HG03196 (cell line): ENCODE data around the gene LUM.

Experiments used
- ATAC-seq: cut with Tn5 transposase; IDR thresholded peaks from one replicate; pipeline ENCODE4 v1.9.1; 2021; ENCODE audit not compliant: unreplicated experiment

Gene LUM, protein sequence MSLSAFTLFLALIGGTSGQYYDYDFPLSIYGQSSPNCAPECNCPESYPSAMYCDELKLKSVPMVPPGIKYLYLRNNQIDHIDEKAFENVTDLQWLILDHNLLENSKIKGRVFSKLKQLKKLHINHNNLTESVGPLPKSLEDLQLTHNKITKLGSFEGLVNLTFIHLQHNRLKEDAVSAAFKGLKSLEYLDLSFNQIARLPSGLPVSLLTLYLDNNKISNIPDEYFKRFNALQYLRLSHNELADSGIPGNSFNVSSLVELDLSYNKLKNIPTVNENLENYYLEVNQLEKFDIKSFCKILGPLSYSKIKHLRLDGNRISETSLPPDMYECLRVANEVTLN

DNA sequence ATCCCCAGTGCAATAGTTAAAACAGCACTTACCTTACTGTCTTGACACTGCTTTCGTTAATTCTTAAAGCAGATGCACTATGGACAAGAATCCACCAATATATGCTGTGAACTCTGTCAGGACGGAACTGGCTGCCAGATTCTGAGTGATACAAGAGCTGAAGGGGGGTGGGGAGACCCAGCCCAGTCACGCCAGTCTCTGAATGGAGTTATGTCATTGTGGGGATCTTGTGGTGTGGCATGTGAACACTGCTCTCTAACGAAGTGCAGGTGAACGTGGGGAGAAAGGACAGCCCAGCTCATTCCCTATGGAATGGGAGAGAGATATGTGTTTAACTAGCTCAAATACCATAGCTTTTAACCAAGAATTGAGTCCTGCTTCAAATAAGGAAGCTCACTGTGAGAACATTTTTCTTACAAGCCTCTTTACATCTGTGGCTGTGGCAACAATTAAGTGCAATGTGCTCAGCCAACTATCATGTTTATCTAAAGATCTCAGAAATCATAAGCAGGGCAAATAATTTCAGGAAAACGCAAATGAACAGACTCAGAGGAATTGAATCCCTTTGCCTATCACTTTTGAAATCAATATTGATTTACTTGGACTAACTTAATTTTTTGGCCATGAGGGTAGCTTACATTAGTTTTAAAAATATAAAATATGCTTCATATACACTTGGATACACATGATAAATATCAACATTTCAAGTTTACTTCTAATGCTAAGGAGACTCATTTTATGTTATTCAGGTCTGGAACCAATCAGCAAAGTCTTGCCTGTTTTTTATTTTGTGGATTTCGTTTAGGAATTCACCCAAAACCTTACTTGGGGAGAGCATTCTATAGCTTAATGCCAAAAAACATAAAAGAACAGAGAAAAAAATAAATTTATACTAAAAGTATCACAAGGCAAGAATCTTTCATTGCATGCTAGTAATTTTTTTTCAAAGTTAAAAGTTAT, at the start of gene LUM:
Gene LUM (minus strand): TSS at position 129 of the 960 bp plus-strand sequence. CDS start 2,515 bp downstream, outside the sequence.
- no peak for ATAC-seq

DNA sequence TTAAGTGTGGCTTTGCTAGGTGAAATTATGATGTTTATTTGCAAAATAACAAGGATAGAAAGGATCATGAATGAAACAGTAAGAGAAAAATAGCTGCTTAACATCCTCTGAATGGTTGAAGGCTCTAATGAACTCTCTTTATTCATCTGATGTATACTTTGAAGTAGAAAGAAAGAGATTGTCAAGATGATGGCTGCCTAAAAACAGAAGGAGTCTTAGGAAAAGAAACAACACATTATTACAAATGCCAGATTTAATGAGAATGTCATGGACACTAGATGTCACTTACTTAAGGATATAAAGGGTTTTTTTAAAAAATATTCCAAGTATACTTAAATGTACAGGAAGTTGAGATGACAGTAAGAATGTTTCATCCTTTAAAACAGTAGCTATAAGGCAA, 49.7 kb upstream of the LUM start:
- no peak for ATAC-seq

DNA sequence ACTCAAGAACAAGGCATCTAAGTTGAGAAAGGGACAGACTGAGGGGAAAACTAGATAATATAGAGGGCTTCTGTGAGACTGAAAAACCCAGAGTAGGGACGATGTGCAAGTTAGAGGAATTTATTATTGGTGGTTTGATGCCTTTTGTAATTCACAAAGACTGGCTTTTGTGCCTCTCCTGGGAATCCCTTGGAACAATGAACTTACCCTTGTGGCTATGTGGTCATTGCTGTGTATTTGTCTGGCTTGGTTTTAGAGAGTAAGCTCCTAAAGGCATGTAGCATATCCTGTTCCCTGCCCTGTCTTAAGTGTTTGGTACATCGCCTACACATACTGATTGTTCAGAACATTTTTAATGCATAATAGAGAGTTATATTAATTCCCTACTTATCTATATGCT, 44.7 kb upstream of the LUM start:
- ATAC-seq, result no peak

DNA sequence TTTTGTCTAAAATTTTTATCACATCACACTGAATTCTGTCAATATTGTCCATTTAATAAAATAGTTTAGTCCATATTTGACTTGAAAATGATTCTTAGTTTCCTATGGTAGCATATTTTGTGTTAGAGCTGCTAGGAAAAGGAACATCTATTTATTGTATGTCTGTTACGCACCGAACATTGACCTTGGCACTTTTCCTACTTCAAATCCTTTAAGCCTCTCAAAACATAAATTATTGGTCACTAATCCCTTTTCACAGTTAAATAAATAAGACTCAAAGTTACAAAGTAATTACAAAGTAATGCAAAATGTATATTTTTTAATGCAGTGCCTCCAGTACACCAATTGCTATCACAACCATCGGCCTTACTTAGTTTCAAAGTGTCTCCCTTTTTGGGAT, 42.8 kb upstream of the LUM start:
- ATAC-seq, result no peak

DNA sequence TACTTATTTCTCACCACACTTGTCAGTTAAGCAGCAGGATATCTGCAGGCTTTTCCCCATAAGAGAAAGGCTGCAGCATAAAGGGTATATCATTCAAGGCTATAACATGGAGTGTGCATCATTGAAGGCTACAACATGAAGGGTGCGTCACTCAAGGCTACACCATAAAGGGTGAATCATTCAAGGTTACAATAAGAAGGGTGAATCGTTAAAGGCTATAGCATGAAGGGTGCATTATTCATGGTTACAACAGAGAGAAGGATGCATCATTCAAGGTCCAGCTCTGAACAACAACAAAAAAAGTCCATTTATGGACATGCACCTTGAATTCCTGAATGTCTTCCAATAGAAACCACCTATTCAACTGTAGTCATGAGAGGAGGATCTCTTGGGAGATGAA, 32.8 kb upstream of the LUM start:
- ATAC-seq, result no peak

DNA sequence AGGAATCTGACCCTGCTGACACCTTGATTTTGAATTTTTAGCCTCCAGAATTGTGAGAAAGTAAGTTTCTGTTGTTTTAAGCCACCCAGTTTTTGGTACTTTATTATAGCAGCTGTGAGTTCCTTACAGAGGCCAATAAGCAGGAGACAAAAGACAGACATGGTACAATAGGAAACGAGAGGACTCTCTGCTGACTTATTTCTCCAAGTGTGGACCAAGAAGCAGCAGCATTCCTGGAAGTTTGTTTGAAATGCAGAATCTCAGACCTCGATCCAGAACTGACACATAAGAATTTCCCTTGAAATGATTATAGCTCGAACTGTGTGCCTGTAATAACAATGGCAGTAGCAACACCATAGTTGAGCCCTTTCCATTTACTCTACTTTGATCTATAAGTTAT, 31.9 kb upstream of the LUM start:
- no peak for ATAC-seq

DNA sequence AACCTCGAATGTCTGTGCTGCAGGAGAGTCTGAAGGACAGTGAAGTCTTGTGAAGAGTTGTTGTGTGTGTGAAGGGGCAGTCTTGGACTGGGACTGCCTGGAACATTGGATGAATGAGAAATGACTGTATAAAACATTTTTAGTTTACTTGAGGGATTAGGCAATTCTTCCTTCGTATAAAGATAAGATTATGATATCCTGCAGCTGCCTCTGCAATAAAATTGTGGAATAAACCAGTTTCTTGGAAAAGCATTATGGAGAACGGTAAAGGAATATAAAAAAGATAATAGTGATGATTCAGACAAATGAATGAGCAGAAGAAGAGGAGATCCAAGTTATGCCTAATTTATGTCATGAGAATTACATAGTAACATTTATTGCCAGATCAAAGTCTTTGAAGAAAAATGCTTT, 30.9 kb upstream of the LUM start:
- no peak for ATAC-seq

DNA sequence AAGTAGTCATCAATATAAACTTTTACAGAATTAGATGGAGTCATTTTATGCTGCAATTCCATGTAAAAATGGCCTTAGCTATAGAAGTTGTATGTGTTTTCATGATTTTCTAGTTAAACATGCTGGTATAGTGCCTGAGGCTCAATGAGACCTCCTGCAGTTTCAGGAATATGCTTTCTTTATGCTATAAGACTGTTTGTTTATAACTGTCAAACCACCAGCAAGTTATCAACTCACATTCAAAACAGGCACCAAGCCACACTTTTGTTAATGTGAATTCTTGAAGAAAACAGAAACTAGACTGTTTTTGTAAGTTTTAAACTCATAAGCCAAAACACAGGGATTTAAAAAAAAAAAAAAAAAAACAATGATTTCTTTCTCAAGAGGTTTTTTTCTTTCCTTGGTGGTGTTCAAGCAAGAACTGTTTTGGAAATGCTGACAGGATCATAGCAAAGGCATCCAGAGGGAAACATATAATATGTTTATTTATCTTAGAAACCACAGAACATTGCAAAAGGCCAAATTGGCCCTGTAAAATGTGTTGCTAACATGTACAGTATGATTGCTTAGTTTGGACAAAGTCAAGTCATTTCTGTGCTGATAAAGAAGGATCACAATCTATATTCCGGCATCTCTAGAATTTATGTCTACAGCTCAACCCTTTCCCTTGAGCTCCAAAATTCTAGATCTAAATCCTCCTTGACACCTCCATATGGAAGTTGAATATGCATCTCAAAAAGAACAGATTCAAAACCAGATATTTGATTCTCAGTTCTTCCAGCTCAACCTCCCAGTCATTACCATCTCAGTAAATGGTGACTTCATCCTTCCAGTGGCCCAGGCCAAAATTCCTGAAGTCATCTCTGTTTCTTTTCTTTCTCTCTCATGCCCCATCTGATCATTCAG, 29.0 kb upstream of the LUM start:
- no peak for ATAC-seq

DNA sequence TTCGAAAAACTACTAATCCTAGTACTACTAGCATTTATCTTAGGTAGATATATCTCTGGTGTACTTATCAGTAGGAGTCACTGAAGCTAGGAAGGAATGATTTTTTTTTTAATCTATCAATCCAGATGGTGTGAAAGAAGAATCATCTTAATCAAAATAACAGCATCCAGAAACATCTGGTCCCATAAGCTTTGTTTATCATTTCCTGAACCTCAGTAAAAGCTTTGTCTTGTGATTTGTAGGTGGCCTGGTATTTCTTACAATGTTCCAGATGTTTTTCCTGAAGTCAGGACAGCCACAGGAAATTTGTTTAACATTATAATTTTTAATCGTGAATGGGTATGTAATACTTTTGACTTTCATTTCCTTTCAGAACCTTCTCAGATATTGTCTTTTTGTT, 28.0 kb upstream of the LUM start:
- no peak for ATAC-seq

DNA sequence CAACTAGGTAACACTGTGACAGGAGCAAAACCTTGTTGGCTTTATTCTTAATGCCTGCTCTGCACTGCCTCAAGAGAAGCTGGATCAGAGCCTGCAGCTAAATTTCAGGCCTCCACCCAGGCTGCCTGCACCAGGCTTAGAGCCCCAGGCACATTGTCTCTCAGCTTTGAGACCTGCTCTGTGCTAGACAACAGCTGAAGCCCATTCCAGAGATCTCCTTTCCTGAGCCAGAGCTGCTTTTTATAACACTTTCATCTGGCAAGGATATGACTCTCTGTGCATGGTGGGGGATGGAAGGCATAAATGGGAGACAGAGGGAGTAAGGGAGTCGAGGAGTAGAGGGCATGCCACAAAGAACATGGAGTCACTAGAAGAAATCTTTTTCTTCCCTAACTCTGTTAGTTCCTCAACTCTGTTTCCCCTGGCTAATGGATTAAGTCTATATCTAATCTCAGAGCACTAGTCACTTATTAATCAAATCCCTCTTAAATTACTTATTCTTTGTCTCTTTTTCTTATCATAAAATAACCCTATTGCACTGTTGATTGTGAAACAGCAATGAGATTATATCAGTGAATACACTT, 27.1 kb upstream of the LUM start:
- no peak for ATAC-seq

DNA sequence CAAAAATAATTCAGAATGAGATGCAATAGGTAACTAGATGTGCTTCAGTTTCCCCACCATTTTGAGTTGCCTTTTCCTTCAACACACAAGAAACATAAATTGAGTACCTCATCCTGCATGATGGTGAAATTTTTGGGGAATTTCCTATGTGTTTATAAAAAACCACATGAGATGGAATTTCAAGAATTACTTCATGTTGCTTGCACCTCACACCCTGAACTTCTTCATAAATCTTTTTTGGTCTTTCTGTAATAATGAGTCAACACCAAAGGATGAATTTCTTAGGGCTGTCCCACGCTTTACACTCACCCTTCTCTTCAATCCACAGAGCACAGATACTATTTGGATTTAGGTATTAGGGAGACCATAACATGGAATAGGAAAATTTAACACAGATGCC, 22.6 kb upstream of the LUM start:
- ATAC-seq, result no peak

DNA sequence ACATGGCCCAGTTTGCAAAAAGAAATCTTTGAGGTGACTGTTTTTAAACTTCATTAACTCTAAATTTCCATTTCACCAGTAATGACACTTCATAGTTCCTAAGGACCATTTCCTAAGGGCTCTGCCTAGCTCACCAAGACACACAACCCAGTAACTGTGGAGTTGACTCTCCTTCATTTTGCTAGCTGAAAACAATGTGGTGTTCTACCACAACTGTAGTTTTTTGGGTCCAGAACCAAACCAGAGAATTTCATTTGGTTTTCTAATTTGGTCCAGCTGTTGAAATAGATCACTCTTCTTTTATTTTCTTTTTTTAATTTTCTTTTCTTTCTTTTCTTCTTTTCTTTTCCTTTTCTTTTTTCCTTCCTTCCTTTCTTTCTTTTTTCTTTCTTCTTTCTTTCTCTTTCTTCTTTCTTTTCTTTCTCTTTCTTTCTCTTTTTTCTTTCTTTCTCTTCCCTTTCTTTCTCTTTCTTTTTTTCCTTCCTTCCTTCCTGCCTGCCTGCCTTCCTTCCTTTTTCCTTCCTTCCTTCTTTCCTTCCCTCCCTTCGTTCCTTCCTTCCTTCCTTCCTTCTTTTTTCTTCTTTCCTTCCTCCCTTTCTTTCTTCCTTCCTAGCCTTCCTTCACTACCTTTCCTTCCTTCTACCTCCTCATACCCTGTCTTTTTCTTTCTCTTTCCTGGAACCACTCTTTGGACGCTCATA, 18.5 kb upstream of the LUM start:
- no peak for ATAC-seq

DNA sequence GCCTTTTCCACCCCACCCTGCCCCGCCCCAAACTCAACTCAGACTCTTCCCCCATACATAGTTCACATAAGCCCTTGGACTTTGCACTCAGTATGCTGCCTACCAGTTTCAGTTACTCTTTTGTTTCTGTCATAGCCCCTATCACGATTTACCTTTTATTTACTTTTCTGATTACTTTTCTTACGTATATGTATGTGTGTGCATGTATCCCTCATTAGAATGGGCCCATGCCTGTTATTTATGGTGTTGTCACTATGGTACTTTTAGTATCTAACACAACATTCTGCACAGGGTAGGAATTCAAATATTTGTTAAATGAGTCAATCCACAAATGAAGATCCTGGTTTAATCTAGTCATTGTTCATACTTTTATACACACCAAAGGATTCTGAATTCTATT, 16.5 kb upstream of the LUM start:
- ATAC-seq, result no peak

DNA sequence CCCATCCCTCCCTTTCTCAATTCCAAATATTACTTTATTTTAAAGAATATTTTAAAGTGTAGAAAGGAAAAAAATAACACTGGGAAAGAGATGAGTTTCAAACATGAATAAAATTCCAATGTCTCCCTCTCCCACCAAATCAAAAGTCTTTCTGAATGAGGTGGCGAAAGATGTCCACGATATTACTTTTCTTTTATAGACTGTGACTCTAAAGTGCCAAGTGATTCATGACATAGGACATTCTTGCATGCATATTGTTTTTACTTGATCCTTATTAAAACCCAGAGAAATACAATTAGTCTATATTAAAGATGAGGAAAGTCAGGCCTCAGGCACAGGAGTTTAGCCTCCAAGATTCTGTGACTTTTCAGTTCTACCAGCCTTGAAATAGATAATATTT, 16.0 kb upstream of the LUM start:
- no peak for ATAC-seq

DNA sequence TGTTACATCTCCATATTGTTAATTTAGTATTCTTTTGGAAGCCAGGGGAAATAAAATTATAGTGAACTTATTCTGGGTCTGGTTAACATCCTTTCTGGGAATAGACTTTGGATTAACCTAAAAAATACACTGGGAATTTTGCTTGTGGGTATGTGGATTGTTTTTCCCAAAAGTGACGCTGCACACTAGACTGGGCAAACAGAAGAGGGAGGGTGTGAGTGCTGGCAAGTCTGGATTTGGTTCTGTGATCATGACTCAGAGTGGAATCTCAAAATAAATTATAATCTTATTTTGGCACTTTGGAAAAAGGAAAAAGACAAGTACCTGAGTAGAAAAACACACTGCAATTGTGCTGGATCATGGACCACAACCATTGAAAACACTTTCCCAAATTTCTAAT, 15.2 kb upstream of the LUM start:
- no peak for ATAC-seq

DNA sequence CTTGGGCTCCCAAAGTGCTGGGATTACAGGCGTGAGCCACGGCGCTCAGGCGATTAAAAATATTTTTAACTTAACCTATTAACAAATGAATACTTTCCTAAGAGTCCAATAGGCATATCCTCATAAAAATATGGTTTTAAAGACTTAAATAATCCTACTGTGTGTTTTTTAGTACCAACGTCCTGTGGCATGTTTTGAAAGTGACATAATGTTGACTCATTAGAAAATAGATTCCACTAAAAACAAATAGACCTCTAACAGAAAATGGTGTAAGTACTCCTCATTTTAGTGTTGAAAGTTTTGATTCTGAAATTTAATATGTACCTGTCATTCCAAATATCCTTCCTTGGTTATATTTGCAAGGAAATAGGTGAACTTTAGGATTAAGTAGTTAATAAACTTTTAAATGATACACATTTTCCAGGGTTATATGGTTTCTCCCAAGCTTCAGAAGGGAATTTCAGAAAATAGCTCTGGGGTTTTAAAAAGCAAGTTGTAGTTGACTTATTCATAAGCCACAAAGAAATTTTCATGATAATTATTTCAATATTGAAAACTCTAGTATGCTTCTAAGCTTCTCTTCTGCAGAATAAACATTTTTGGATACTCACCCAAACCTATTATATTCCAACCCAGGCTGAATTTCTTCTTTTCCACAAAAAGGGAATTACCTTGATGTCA, 12.1 kb upstream of the LUM start:
- no peak for ATAC-seq

DNA sequence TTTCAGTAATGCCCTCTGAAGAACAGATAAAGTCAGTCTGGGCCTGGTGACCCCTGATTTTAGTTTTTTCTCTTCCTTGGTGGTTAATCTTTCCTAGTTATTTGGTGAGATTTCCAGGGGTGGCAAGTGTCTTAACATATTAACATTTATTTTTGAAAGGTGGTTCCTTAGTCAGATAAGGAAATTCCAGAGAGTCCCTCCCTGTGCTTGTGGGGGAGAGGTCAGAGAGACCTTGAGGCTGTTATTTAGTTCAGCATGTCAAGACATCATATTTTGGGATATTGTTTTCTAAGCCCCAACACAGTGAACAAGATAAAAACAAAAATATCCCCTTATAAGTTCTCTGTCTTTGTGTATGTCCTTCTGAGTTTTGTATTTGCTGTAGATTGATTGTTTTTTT, 9.5 kb upstream of the LUM start:
- no peak for ATAC-seq

DNA sequence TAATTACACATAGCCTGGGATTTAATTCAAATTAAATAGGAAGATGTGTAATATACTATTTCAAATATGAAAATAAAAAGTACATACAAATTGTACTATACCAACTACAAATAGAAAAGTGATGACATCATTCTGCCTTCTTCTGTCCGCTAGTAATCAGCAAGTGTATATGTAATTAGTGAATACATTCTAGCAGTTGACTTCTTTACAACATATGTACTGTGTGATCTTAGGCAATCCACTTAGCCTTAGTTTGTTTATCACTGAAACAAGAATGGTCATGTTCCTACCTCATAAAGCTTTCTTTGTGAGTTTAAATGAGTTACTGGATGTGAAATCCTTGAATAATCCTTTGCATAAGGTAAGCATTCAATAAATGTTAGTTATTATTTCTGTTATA, 7.8 kb upstream of the LUM start:
- ATAC-seq, result no peak

DNA sequence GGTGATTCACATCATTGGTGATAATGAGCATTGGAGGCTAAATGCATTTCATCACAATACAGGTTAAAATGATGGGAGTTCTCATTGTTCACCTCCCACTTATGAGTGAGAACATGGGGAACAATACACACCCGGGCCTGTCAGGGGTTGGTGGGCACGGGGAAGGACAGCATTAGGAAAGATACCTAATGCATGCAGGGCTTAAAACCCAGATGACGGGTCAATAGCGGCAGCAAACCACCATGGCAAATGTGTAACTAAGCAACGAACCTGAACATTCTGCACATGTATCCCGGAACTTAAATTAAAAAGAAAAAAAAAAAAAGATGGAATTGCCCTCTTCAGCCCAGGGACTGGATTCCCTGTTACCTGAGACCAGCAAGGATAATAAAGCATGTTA, 2.3 kb upstream of the LUM start:
- no peak for ATAC-seq
